Prostate gland (tissue), 2 donors: ENCODE data around the gene TECPR2. TPM values are rescaled to one million over a fixed set of nuclear protein-coding genes. Genes with fewer than 3 reads are reported as not detected.
A peak's percentile ranks its signal among the peaks of the same experiment; 100 is the strongest.

Experiments used
- DNase-seq: peaks from one replicate; pipeline ENCODE4 v3.0.0-alpha.2; 2019; ENCODE audit warnings: low spot score
- H3K27ac ChIP-seq, 2 donors: fragments of 200-600 bp; sonication (generic); 2 replicates each; pipeline ENCODE4 v1.5.1; 2017 to 2019
- H3K27me3 ChIP-seq: fragments of 200-600 bp; sonication (generic); replicated peaks from 2 replicates; pipeline ENCODE4 v1.5.1; 2019; ENCODE audit not compliant: insufficient read depth
- H3K36me3 ChIP-seq, 2 donors: fragments of 200-600 bp; sonication (generic); 1 replicate in 1 of 2; 2 replicates in 1 of 2; pipeline versions ENCODE4 v1.5.1 to v1.8.1; 2017 to 2019
- H3K4me1 ChIP-seq: fragments of 200-600 bp; sonication (generic); replicated peaks from 2 replicates; pipeline ENCODE4 v1.5.1; 2019
- H3K4me3 ChIP-seq, 2 donors: fragments of 200-600 bp; sonication (generic); 2 replicates each; pipeline ENCODE4 v1.5.1; 2017 to 2019
- H3K9me3 ChIP-seq: fragments of 200-600 bp; sonication (generic); 2 replicates; pipeline ENCODE4 v1.5.1; 2017
- CTCF ChIP-seq, 4 experiments: fragments of 200-600 bp in 2 of 4; fragments of 450-650 bp in 2 of 4; sonication (generic) in 2 of 4; IDR thresholded peaks; 1 replicate in 3 of 4; 2 replicates in 1 of 4; pipeline ENCODE4 v1.5.1; 2016 to 2019; ENCODE audit warnings: antibody characterized with exemption in 4 of 4, mild to moderate bottlenecking in 2 of 4, moderate library complexity in 2 of 4
- POLR2A ChIP-seq: fragments of 450-650 bp; IDR thresholded peaks from one replicate; pipeline ENCODE4 v1.6.1; 2016; ENCODE audit warnings: antibody characterized with exemption, mild to moderate bottlenecking
- POLR2AphosphoS5 ChIP-seq: sonication (generic); formaldehyde crosslinking; IDR thresholded peaks from one replicate; pipeline ENCODE4 v1.6.1; 2017; ENCODE audit warnings: antibody characterized with exemption
- WGBS: methylation state at CpG from one replicate; pipeline ENCODE4 v1.1.5; 2018; 5-methylcytosine and 5-hydroxymethylcytosine counted together
- intact Hi-C: fragments of 100-400 bp; cut with DNase I; formaldehyde crosslinking; loops from one replicate; pipeline ENCODE4 v1.14.2; 2022
- total RNA-seq, 2 donors: library from RNA; depleted of rRNA; stranded (reverse); fragments of >200 nt; gene quantifications; one replicate each; pipeline ENCODE4 v1.1.0, GENCODE V29; 2016

TECPR2 gene
- total RNA-seq, 2 donors from 2014 or later: 12.9 to 45.0 TPM

GRCh38 chr14:102509746-102510615, 147.2 kb downstream of the TECPR2 start, which contains the start of gene ANKRD9:
Gene ANKRD9 (minus strand): TSS chr14:102509776. CDS start chr14:102507889, 1,887 bp downstream.
- H3K27me3 ChIP-seq: no peaks in the 10 kb centered on the region
- H3K9me3 ChIP-seq: no peaks in the 10 kb centered on the region
- WGBS: 2% methylated on average over 72 of the region's 91 CpGs
- peak; percentile 96 for DNase-seq
- intact Hi-C loops: loop anchor here (5.0 kb wide), 2 partner anchors 148 to 188 kb away; partner anchors contain the start of genes CINP and TECPR2
- H3K36me3 ChIP-seq: no peaks in the 10 kb centered on the region
- peak within 1 kb of the TSS; percentile 88 to 95 for H3K27ac ChIP-seq
- peak within 1 kb of the TSS; percentile 60 to 66 for H3K4me3 ChIP-seq
- H3K4me1 ChIP-seq: peaks cover 3% of the 10 kb centered on the region
- TF ChIP-seq CTCF (IDR thresholded peaks at IDR 0.05) (no peak), POLR2AphosphoS5 (peak; percentile 57), POLR2A (peak; percentile 81)

GRCh38 chr14:102510616-102511520, 148.1 kb downstream of the TECPR2 start:
- Histone ChIP-seq H3K27me3 (no peaks in the 10 kb centered on the region), H3K9me3 (no peaks in the 10 kb centered on the region), H3K4me3 (peak overlapping the region in 1 of 2 donors; percentile 66), H3K4me1 (peaks cover 3% of the 10 kb centered on the region), H3K36me3 (no peaks in the 10 kb centered on the region), H3K27ac (peak overlapping the region; percentile 86 to 88)
- peak; percentile 52 for TF ChIP-seq POLR2A
- peak; percentile 37 for TF ChIP-seq POLR2AphosphoS5
- no peak for TF ChIP-seq CTCF (IDR thresholded peaks at IDR 0.05)
- peak; percentile 54 for DNase-seq
- intact Hi-C loops: loop anchor here (5.0 kb wide), 1 partner anchor 189 kb away; no protein-coding TSS in a partner anchor
- WGBS: 62% methylated on average over 19 of the region's 19 CpGs

GRCh38 chr14:102511538-102511937, 148.8 kb downstream of the TECPR2 start:
- Histone ChIP-seq H3K9me3 (no peaks in the 10 kb centered on the region), H3K27me3 (no peaks in the 10 kb centered on the region), H3K36me3 (no peaks in the 10 kb centered on the region), H3K4me1 (peaks cover 5% of the 10 kb centered on the region), H3K27ac (no peak overlapping the region), H3K4me3 (no peak overlapping the region)
- WGBS: 90% methylated on average over 5 of the region's 5 CpGs
- intact Hi-C loops: loop anchor here (5.0 kb wide), 1 partner anchor 189 kb away; no protein-coding TSS in a partner anchor
- TF ChIP-seq POLR2A: no peak
- TF ChIP-seq CTCF (IDR thresholded peaks at IDR 0.05): no peak
- TF ChIP-seq POLR2AphosphoS5: no peak
- DNase-seq: no peak

GRCh38 chr14:102512793-102513300, 150.1 kb downstream of the TECPR2 start:
- intact Hi-C loops: loop anchor here (5.0 kb wide), 1 partner anchor 191 kb away; no protein-coding TSS in a partner anchor
- WGBS: 94% methylated on average over 11 of the region's 11 CpGs

More at GRCh38 chr14:102512793-102513300, 150.1 kb downstream of the TECPR2 start:
- Histone ChIP-seq H3K27me3 (no peaks in the 10 kb centered on the region), H3K27ac (no peak overlapping the region), H3K4me3 (no peak overlapping the region), H3K36me3 (no peaks in the 10 kb centered on the region), H3K9me3 (no peaks in the 10 kb centered on the region), H3K4me1 (peaks cover 7% of the 10 kb centered on the region)
- TF ChIP-seq CTCF (IDR thresholded peaks at IDR 0.05) (no peak), POLR2AphosphoS5 (no peak), POLR2A (no peak)
- DNase-seq: no peak
